ENCODE data around the gene SLC25A12.
"Not testable (repeated sequence)": the region's sequence is repeated elsewhere in the genome, so short reads cannot be mapped to it uniquely, and the experiment has no call there.

SLC25A12 gene

GRCh38 chr2:171893824-171894611 lies at the start of gene SLC25A12:
Gene SLC25A12, minus strand, starts transcription at chr2:171894244. Its CDS starts 30 bp downstream, at chr2:171894214.
- peak; percentile 55 for DNase-seq (ENCODE audit: low read depth)

GRCh38 chr2:171941316-171941699 lies 47.3 kb upstream of the SLC25A12 start:
- no peak for DNase-seq (ENCODE audit: low read depth)

GRCh38 chr2:171939743-171940071 lies 45.7 kb upstream of the SLC25A12 start:
- no peak for DNase-seq (ENCODE audit: low read depth)

- no peak for DNase-seq (ENCODE audit: low read depth)
Observed at GRCh38 chr2:171939058-171939742, 45.2 kb upstream of the SLC25A12 start.

- DNase-seq (ENCODE audit: low read depth): no peak
Observed at GRCh38 chr2:171930385-171930784, 36.3 kb upstream of the SLC25A12 start.

- no peak for DNase-seq (ENCODE audit: low read depth)
Observed at GRCh38 chr2:171924170-171924942, 30.3 kb upstream of the SLC25A12 start.

- DNase-seq (ENCODE audit: low read depth): no peak
Observed at GRCh38 chr2:171923206-171923605, 29.2 kb upstream of the SLC25A12 start.

- DNase-seq (ENCODE audit: low read depth): peak; percentile 96
Observed at GRCh38 chr2:171922230-171923022, 28.4 kb upstream of the SLC25A12 start, which contains the start of gene HAT1. Gene HAT1, plus strand, starts transcription at chr2:171922461. Its CDS starts 40 bp downstream, at chr2:171922501.

- no peak for DNase-seq (ENCODE audit: low read depth)
Observed at GRCh38 chr2:171921970-171922229, 27.9 kb upstream of the SLC25A12 start.

- DNase-seq (ENCODE audit: low read depth): no peak
Observed at GRCh38 chr2:171919453-171919852, 25.4 kb upstream of the SLC25A12 start.

- DNase-seq (ENCODE audit: low read depth): no peak
Observed at GRCh38 chr2:171913517-171913916, 19.5 kb upstream of the SLC25A12 start.

- no peak for DNase-seq (ENCODE audit: low read depth)
Observed at GRCh38 chr2:171910494-171910893, 16.4 kb upstream of the SLC25A12 start.

- no peak for DNase-seq (ENCODE audit: low read depth)
Observed at GRCh38 chr2:171909266-171909665, 15.2 kb upstream of the SLC25A12 start.

- DNase-seq (ENCODE audit: low read depth): no peak
Observed at GRCh38 chr2:171908235-171908634, 14.2 kb upstream of the SLC25A12 start.

GRCh38 chr2:171902840-171903420 lies 8.9 kb upstream of the SLC25A12 start:
- DNase-seq (ENCODE audit: low read depth): no peak

- DNase-seq (ENCODE audit: low read depth): not testable (repeated sequence)
Observed at GRCh38 chr2:171899623-171900282, 5.7 kb upstream of the SLC25A12 start.

- no peak for DNase-seq (ENCODE audit: low read depth)
Observed at GRCh38 chr2:171895786-171896185, 1.7 kb upstream of the SLC25A12 start.

- DNase-seq (ENCODE audit: low read depth): no peak
Observed at GRCh38 chr2:171894612-171894947, 536 bp upstream of the SLC25A12 start.

- no peak for DNase-seq (ENCODE audit: low read depth)
Observed at GRCh38 chr2:171893196-171893823, 734 bp downstream of the SLC25A12 start.

GRCh38 chr2:171889808-171890207 lies 4.2 kb downstream of the SLC25A12 start:
- DNase-seq (ENCODE audit: low read depth): no peak

GRCh38 chr2:171889333-171889732 lies 4.7 kb downstream of the SLC25A12 start:
- no peak for DNase-seq (ENCODE audit: low read depth)

Data from stimulated activated CD4-positive, alpha-beta T cell treated with anti-CD3 and anti-CD28 coated beads, Interleukin-2, amount 100 ng/mL, for 4 hours (primary cell).